Neural cell (in vitro differentiated cells): ENCODE data around the gene GLB1L3. TPM values are rescaled to one million over a fixed set of nuclear protein-coding genes. Genes with fewer than 3 reads are reported as not detected.

Experiments
- H2AFZ ChIP-seq: fragments of 200-600, 300-800 bp; sonication (generic), shearing (Covaris generic); 2 replicates; pipeline ENCODE4 v1.6.0; 2014; ENCODE audit warnings: low read depth, mild to moderate bottlenecking, antibody characterized with exemption, low read length, moderate library complexity
- H3F3A ChIP-seq: fragments of 200-600 bp; shearing (Covaris generic); 2 replicates; pipeline ENCODE4 v1.6.1; 2016; ENCODE audit warnings: mild to moderate bottlenecking, moderate library complexity, mixed read lengths, antibody characterized with exemption, low read length; ENCODE audit not compliant: insufficient read depth, poor library complexity, severe bottlenecking
- H3K27ac ChIP-seq: fragments of 200-600, 300-800 bp; sonication (generic), shearing (Covaris generic); 2 replicates; pipeline ENCODE4 v1.5.1; 2014; ENCODE audit warnings: mild to moderate bottlenecking, low read length, moderate library complexity
- H3K27me3 ChIP-seq: fragments of 300-800, 200-600 bp; sonication (generic), shearing (Covaris generic); 2 replicates; pipeline ENCODE4 v1.6.0; 2014; ENCODE audit warnings: mild to moderate bottlenecking, low read depth, low read length, moderate library complexity; ENCODE audit not compliant: insufficient read depth
- H3K36me3 ChIP-seq: fragments of 300-800, 200-600 bp; sonication (generic), shearing (Covaris generic); 2 replicates; pipeline ENCODE4 v1.5.1; 2014; ENCODE audit warnings: mild to moderate bottlenecking, antibody characterized with exemption, low read length, moderate library complexity; ENCODE audit not compliant: insufficient read depth
- H3K4me2 ChIP-seq: fragments of 300-800, 200-600 bp; sonication (generic), shearing (Covaris generic); 2 replicates; pipeline ENCODE4 v1.6.0; 2014; ENCODE audit warnings: mild to moderate bottlenecking, low read length
- H3K4me3 ChIP-seq: fragments of 300-800, 200-600 bp; sonication (generic), shearing (Covaris generic); 2 replicates; pipeline ENCODE4 v1.5.1; 2014; ENCODE audit warnings: mild to moderate bottlenecking, low read length, moderate library complexity
- H3K79me2 ChIP-seq: fragments of 200-600 bp; shearing (Covaris generic); replicated peaks from 2 replicates; pipeline ENCODE4 v1.6.0; 2014; ENCODE audit warnings: mild to moderate bottlenecking, low read length, moderate library complexity; ENCODE audit not compliant: insufficient read depth
- H3K9ac ChIP-seq: fragments of 300-800, 200-600 bp; sonication (generic), shearing (Covaris generic); 2 replicates; pipeline ENCODE4 v1.6.1; 2016; ENCODE audit warnings: mild to moderate bottlenecking, low read length, mixed read lengths
- H3K9me2 ChIP-seq: fragments of 200-600 bp; shearing (Covaris generic); 2 replicates; pipeline ENCODE4 v1.6.1; 2016; ENCODE audit warnings: mild to moderate bottlenecking, low read length, mixed read lengths; ENCODE audit not compliant: insufficient read depth
- H3K9me3 ChIP-seq: fragments of 200-600, 300-800 bp; sonication (generic), shearing (Covaris generic); 2 replicates; pipeline ENCODE4 v1.6.1; 2016; ENCODE audit warnings: mild to moderate bottlenecking, mixed run types, low read length, moderate library complexity, mixed read lengths
- H4K20me1 ChIP-seq: fragments of 200-600 bp; shearing (Covaris generic); 2 replicates; pipeline ENCODE4 v1.6.1; 2016; ENCODE audit warnings: mild to moderate bottlenecking, mixed run types; ENCODE audit not compliant: insufficient read depth
- CTCF ChIP-seq: fragments of 450-650 bp; IDR thresholded peaks from 2 replicates; pipeline ENCODE4 v1.5.1; 2014; ENCODE audit warnings: antibody characterized with exemption, mild to moderate bottlenecking, moderate library complexity; ENCODE audit not compliant: poor library complexity, severe bottlenecking
- EP300 ChIP-seq: fragments of 450-650 bp; conservative IDR thresholded peaks from 2 replicates; pipeline ENCODE4 v1.6.1; 2014; ENCODE audit warnings: antibody characterized with exemption, mild to moderate bottlenecking, moderate library complexity; ENCODE audit not compliant: poor library complexity, severe bottlenecking
- EZH2 ChIP-seq: fragments of 200-600, 300-800 bp; shearing (Covaris generic), sonication (generic); IDR thresholded peaks from 2 replicates; pipeline ENCODE4 v1.6.1; 2014; ENCODE audit warnings: antibody characterized with exemption, low read length, borderline replicate concordance, mild to moderate bottlenecking; ENCODE audit not compliant: insufficient read depth, poor library complexity, severe bottlenecking
- MXI1 ChIP-seq: fragments of 450-650 bp; conservative IDR thresholded peaks from 2 replicates; pipeline ENCODE4 v1.6.1; 2014; ENCODE audit warnings: antibody characterized with exemption, mild to moderate bottlenecking; ENCODE audit not compliant: poor library complexity, severe bottlenecking
- POLR2AphosphoS5 ChIP-seq: IDR thresholded peaks from 2 replicates; pipeline ENCODE4 v1.6.1; 2012
- RAD21 ChIP-seq: fragments of 450-650 bp; conservative IDR thresholded peaks from 2 replicates; pipeline ENCODE4 v1.6.1; 2014; ENCODE audit warnings: antibody characterized with exemption, mild to moderate bottlenecking, moderate library complexity
- REST ChIP-seq: IDR thresholded peaks from 2 replicates; pipeline ENCODE4 v1.6.1; 2012; ENCODE audit warnings: borderline replicate concordance
- SMC3 ChIP-seq: fragments of 450-650 bp; conservative IDR thresholded peaks from 2 replicates; pipeline ENCODE4 v1.6.1; 2014; ENCODE audit warnings: antibody characterized with exemption, mild to moderate bottlenecking, moderate library complexity; ENCODE audit not compliant: poor library complexity
- TAF1 ChIP-seq: IDR thresholded peaks from 2 replicates; pipeline ENCODE4 v1.6.1; 2012; ENCODE audit warnings: low read depth
- polyA plus RNA-seq: library from polyadenylated mRNA; depleted of rRNA; stranded (reverse); fragments of >200 nt; gene quantifications from 2 replicates; pipeline ENCODE4 v1.2.3, GENCODE V29; 2014

The GLB1L3 gene
- polyA plus RNA-seq, 1 donor from 2014 or later: 0.19 TPM

- no peaks in the 10 kb centered on the region for H3K27me3 ChIP-seq
- TF ChIP-seq EZH2 (no peak), TAF1 (no peak), REST (no peak), SMC3 (no peak), POLR2AphosphoS5 (no peak), RAD21 (no peak), MXI1 (no peak), CTCF (no peak), EP300 (no peak)
- no peak overlapping the region for H3K4me2 ChIP-seq
- no peak overlapping the region for H2AFZ ChIP-seq
- H3K79me2 ChIP-seq: no peaks in the 10 kb centered on the region
- H3F3A ChIP-seq: no peaks in the 10 kb centered on the region
- no peak overlapping the region for H3K4me3 ChIP-seq
- H3K36me3 ChIP-seq: no peaks in the 10 kb centered on the region
- no peak overlapping the region for H3K9ac ChIP-seq
- H3K27ac ChIP-seq: no peak overlapping the region
- H3K9me3 ChIP-seq: no peaks in the 10 kb centered on the region
- no peaks in the 10 kb centered on the region for H4K20me1 ChIP-seq
- H3K9me2 ChIP-seq: no peaks in the 10 kb centered on the region
These were observed 36.0 kb downstream of the GLB1L3 start for GRCh38 chr11:134312223-134312622.

- Histone ChIP-seq H3K36me3 (no peaks in the 10 kb centered on the region), H4K20me1 (no peaks in the 10 kb centered on the region), H3K79me2 (no peaks in the 10 kb centered on the region), H3K9me3 (no peaks in the 10 kb centered on the region), H3K4me3 (no peak overlapping the region), H3K9me2 (no peaks in the 10 kb centered on the region), H3K4me2 (no peak overlapping the region), H3K27ac (no peak overlapping the region), H3K9ac (no peak overlapping the region), H2AFZ (no peak overlapping the region), H3F3A (no peaks in the 10 kb centered on the region), H3K27me3 (no peaks in the 10 kb centered on the region)
- no peak for TF ChIP-seq EZH2
- no peak for TF ChIP-seq REST
- TF ChIP-seq CTCF: no peak
- TF ChIP-seq SMC3: no peak
- TF ChIP-seq POLR2AphosphoS5: no peak
- TF ChIP-seq MXI1: no peak
- TF ChIP-seq RAD21: no peak
- no peak for TF ChIP-seq EP300
- no peak for TF ChIP-seq TAF1
These were observed 36.6 kb downstream of the GLB1L3 start for GRCh38 chr11:134312807-134313206.
